ENCODE data around the gene CFAP92. TPM values are rescaled to one million over a fixed set of nuclear protein-coding genes. Genes with fewer than 3 reads are reported as not detected.

Gene CFAP92
- total RNA-seq, 3 donors from 2014 or later = 1.1 to 1.5 (median 1.3) TPM

GRCh38 chr3:128922804-128923459 lies 70.9 kb downstream of the CFAP92 start:
- no peak for TF ChIP-seq CTCF (IDR thresholded peaks at IDR 0.05)
- Histone ChIP-seq H3K4me1 (ENCODE audit: low read depth) (no peaks in the 10 kb centered on the region), H3K9me3 (peaks cover 35% of the 10 kb centered on the region), H3K4me3 (no peak overlapping the region), H3K36me3 (ENCODE audit: low read depth) (no peaks in the 10 kb centered on the region)
- peak; percentile 12 for ATAC-seq
- intact Hi-C loops (cut with DNase I, micrococcal nuclease) = no loop called here
- peak in 1 of 3 donors; percentile 7 for DNase-seq

- ATAC-seq (no peak), DNase-seq (no peak)
- intact Hi-C loops (cut with DNase I, micrococcal nuclease) = no loop called here
- H3K36me3 ChIP-seq (ENCODE audit: low read depth) = no peaks in the 10 kb centered on the region
- no peak for TF ChIP-seq CTCF (IDR thresholded peaks at IDR 0.05)
- H3K9me3 ChIP-seq = peaks cover 28% of the 10 kb centered on the region
- H3K4me3 ChIP-seq = no peak overlapping the region
- no peaks in the 10 kb centered on the region for H3K4me1 ChIP-seq (ENCODE audit: low read depth)
These were observed 73.9 kb downstream of the CFAP92 start for GRCh38 chr3:128919988-128920387.

GRCh38 chr3:128917291-128917690 lies 76.6 kb downstream of the CFAP92 start:
- TF ChIP-seq CTCF (IDR thresholded peaks at IDR 0.05) = no peak
- Histone ChIP-seq H3K36me3 (ENCODE audit: low read depth) (peaks cover 4% of the 10 kb centered on the region), H3K9me3 (peaks cover 18% of the 10 kb centered on the region), H3K4me1 (ENCODE audit: low read depth) (no peaks in the 10 kb centered on the region), H3K4me3 (no peak overlapping the region)
- intact Hi-C loops (cut with DNase I, micrococcal nuclease) = no loop called here
- ATAC-seq (no peak), DNase-seq (no peak)

GRCh38 chr3:128914966-128915645 lies 78.8 kb downstream of the CFAP92 start:
- DNase-seq = no peak
- peaks cover 4% of the 10 kb centered on the region for H3K36me3 ChIP-seq (ENCODE audit: low read depth)

GRCh38 chr3:128911911-128912310 lies 82.0 kb downstream of the CFAP92 start:
- TF ChIP-seq CTCF (IDR thresholded peaks at IDR 0.05) = no peak
- H3K4me1 ChIP-seq (ENCODE audit: low read depth) = no peaks in the 10 kb centered on the region
- H3K9me3 ChIP-seq = no peaks in the 10 kb centered on the region
- H3K36me3 ChIP-seq (ENCODE audit: low read depth) = peaks cover 4% of the 10 kb centered on the region
- ATAC-seq (no peak), DNase-seq (no peak)
- intact Hi-C loops (cut with DNase I, micrococcal nuclease) = no loop called here
- H3K4me3 ChIP-seq = no peak overlapping the region

More at GRCh38 chr3:128914966-128915645, 78.8 kb downstream of the CFAP92 start:
- TF ChIP-seq CTCF (IDR thresholded peaks at IDR 0.05) = no peak
- Histone ChIP-seq H3K4me1 (ENCODE audit: low read depth) (no peaks in the 10 kb centered on the region), H3K9me3 (peaks cover 2% of the 10 kb centered on the region), H3K4me3 (no peak overlapping the region)
- ATAC-seq = no peak
- intact Hi-C loops (cut with DNase I, micrococcal nuclease) = no loop called here

Measured in mucosa of descending colon (tissue), 3 donors.